A549 (cell line): ENCODE results near the gene CEP112. TPM values are rescaled to one million over a fixed set of nuclear protein-coding genes. Genes with fewer than 3 reads are reported as not detected.

ENCODE experiments used
- ATAC-seq, 2 experiments: fragments of 200-7000 bp in 1 of 2; fragments of >200 bp in 1 of 2; cut with Nextera tagmentation in 1 of 2; cut with Tn5 transposase in 1 of 2; 3 replicates each; pipeline versions ENCODE4 v1.8.0 to v1.9.1; 2018 to 2020; ENCODE audit warnings: mild to moderate bottlenecking in 1 of 2, moderate library complexity in 1 of 2
- CTCF ChIA-PET: fragments of 300-600 bp; sonication (Branson Sonifier 250); formaldehyde crosslinking; extraction: SDS; loops from one replicate; lab custom pipeline; 2021; ENCODE audit warnings: antibody characterized with exemption, inconsistent platforms; lab: Yijun Ruan, JAX
- POLR2A ChIA-PET: fragments of 350-600 bp; formaldehyde crosslinking; extraction: SDS; loops from one replicate; lab custom pipeline; 2021; ENCODE audit warnings: antibody characterized with exemption, inconsistent platforms; lab: Yijun Ruan, JAX
- DNase-seq, 2 experiments: peaks; one replicate each; pipeline versions ENCODE4 v3.0.0 to v3.0.0-alpha.2; 2011 to 2016; ENCODE audit warnings: low read depth in 1 of 2, low spot score in 1 of 2
- FAIRE-seq: peaks from 2 replicates; lab custom pipeline; 2011; peaks lifted over from hg19 to GRCh38; lab: Jason Lieb, UNC
- H3K27ac ChIP-seq, 2 experiments: fragments of >200 bp; sonication (Bioruptor Twin); formaldehyde crosslinking; 3 replicates each; pipeline ENCODE4 v1.5.1; 2016 to 2017
- H3K4me1 ChIP-seq: fragments of >200 bp; sonication (Bioruptor Twin); formaldehyde crosslinking; 3 replicates; pipeline ENCODE4 v1.6.1; 2016
- H3K4me2 ChIP-seq: fragments of >200 bp; sonication (Bioruptor Twin); formaldehyde crosslinking; 3 replicates; pipeline ENCODE4 v1.6.1; 2016
- H3K4me3 ChIP-seq: fragments of >200 bp; sonication (Bioruptor Twin); formaldehyde crosslinking; 3 replicates; pipeline ENCODE4 v1.5.1; 2016
- H3K9me3 ChIP-seq: fragments of >200 bp; sonication (Bioruptor Twin); formaldehyde crosslinking; 3 replicates; pipeline ENCODE4 v1.6.1; 2016
- CBX2 ChIP-seq: fragments of 200-600 bp; sonication (generic); IDR thresholded peaks from 2 replicates; pipeline ENCODE4 v1.6.1; 2016; ENCODE audit warnings: low read depth, mild to moderate bottlenecking, borderline replicate concordance
- EHMT2 ChIP-seq: fragments of 200-600 bp; sonication (generic); IDR thresholded peaks from 2 replicates; pipeline ENCODE4 v1.6.1; 2016; ENCODE audit warnings: antibody characterized with exemption, low read depth, mild to moderate bottlenecking, moderate library complexity
- EP300 ChIP-seq, 2 experiments: fragments of >200 bp; sonication (Bioruptor Twin); formaldehyde crosslinking; IDR thresholded peaks; 2 replicates in 1 of 2; 3 replicates in 1 of 2; pipeline ENCODE4 v1.6.1; 2016 to 2017
- FOSB ChIP-seq: fragments of 250-450 bp; sonication (Bioruptor Pico); IDR thresholded peaks from 2 replicates; pipeline ENCODE4 v1.5.0; 2020; ENCODE audit warnings: mild to moderate bottlenecking, moderate library complexity
- GATA3 ChIP-seq: IDR thresholded peaks from 2 replicates; pipeline ENCODE4 v1.6.1; 2012; ENCODE audit warnings: borderline replicate concordance
- HOXB5 ChIP-seq: fragments of 250-450 bp; sonication (Bioruptor Pico); IDR thresholded peaks from 2 replicates; pipeline ENCODE4 v1.5.0; 2020; ENCODE audit warnings: mild to moderate bottlenecking, moderate library complexity
- JUN ChIP-seq, 2 experiments: fragments of >200 bp; sonication (Bioruptor Twin); formaldehyde crosslinking; IDR thresholded peaks; 2 replicates in 1 of 2; 3 replicates in 1 of 2; pipeline ENCODE4 v1.6.1; 2016 to 2017
- JUNB ChIP-seq: fragments of >200 bp; sonication (Bioruptor Twin); formaldehyde crosslinking; IDR thresholded peaks from 2 replicates; pipeline ENCODE4 v1.6.1; 2016
- PHF8 ChIP-seq: fragments of 200-600 bp; sonication (generic); IDR thresholded peaks from 2 replicates; pipeline ENCODE4 v1.6.1; 2016; ENCODE audit warnings: low read depth, mild to moderate bottlenecking, antibody characterized with exemption, moderate library complexity, borderline replicate concordance
- POLR2A ChIP-seq: IDR thresholded peaks from 2 replicates; pipeline ENCODE4 v1.6.1; 2012; ENCODE audit warnings: mild to moderate bottlenecking, low read length
- POLR2AphosphoS2 ChIP-seq: conservative IDR thresholded peaks from 2 replicates; pipeline ENCODE4 v1.6.1; 2012; ENCODE audit warnings: low read length, improper control_type of control experiment, inconsistent platforms
- RAD21 ChIP-seq, 2 experiments: fragments of >200 bp in 1 of 2; sonication (Bioruptor Twin) in 1 of 2; formaldehyde crosslinking in 1 of 2; IDR thresholded peaks in 1 of 2; conservative IDR thresholded peaks in 1 of 2; 2 replicates in 1 of 2; 3 replicates in 1 of 2; pipeline ENCODE4 v1.6.1; 2012 to 2018; ENCODE audit warnings: inconsistent platforms in 1 of 2
- RCOR1 ChIP-seq: fragments of 150-350 bp; IDR thresholded peaks from 2 replicates; pipeline ENCODE4 v1.6.1; 2014; ENCODE audit warnings: antibody characterized with exemption, low read length, low read depth
- RNF2 ChIP-seq: fragments of 200-600 bp; sonication (generic); IDR thresholded peaks from 2 replicates; pipeline ENCODE4 v1.6.1; 2016; ENCODE audit warnings: low read depth, mild to moderate bottlenecking, antibody characterized with exemption, moderate library complexity, borderline replicate concordance
- SMC3 ChIP-seq: fragments of >200 bp; sonication (Bioruptor Twin); formaldehyde crosslinking; IDR thresholded peaks from 3 replicates; pipeline ENCODE4 v1.6.1; 2018; ENCODE audit warnings: inconsistent platforms
- TP53 ChIP-seq: fragments of 250-450 bp; sonication (Bioruptor Pico); IDR thresholded peaks from 2 replicates; pipeline ENCODE4 v1.5.0; 2021; ENCODE audit warnings: mild to moderate bottlenecking, moderate library complexity
- ZC3H11A ChIP-seq: fragments of 450-650 bp; IDR thresholded peaks from 2 replicates; pipeline ENCODE4 v1.6.1; 2014; ENCODE audit warnings: antibody characterized with exemption, mild to moderate bottlenecking
- ZSCAN20 ChIP-seq: fragments of 250-450 bp; sonication (Bioruptor Pico); IDR thresholded peaks from 2 replicates; pipeline ENCODE4 v1.8.0; 2022; ENCODE audit warnings: mild to moderate bottlenecking, moderate library complexity
- WGBS: methylation state at CpG from one replicate; pipeline ENCODE4 v1.1.6; 2017; ENCODE audit errors: missing lambda C conversion rate; 5-methylcytosine and 5-hydroxymethylcytosine counted together
- polyA plus RNA-seq, 4 experiments: library from polyadenylated mRNA; depleted of rRNA in 3 of 4; stranded (reverse); fragments of >200 nt; fragmentation: RNase III in 1 of 4; extraction: RNeasy Plus Mini Kit Qiagen cat#74134 plus additional on column Dnase treatment in 1 of 4; gene quantifications; 2 replicates in 3 of 4; 3 replicates in 1 of 4; pipeline ENCODE4 v1.2.3, GENCODE V29; 2011 to 2017
- TF ChIP-seq, protein P1 (sequence below): fragments of 200-600 bp; sonication (generic); IDR thresholded peaks from 2 replicates; pipeline ENCODE4 v1.6.1; 2016; ENCODE audit warnings: antibody characterized with exemption, mild to moderate bottlenecking, moderate library complexity
- TF ChIP-seq, protein P2 (sequence below): IDR thresholded peaks from 2 replicates; pipeline ENCODE4 v1.6.1; 2012
- TF ChIP-seq, protein P3 (sequence below): fragments of >200 bp; sonication (Bioruptor Twin); formaldehyde crosslinking; IDR thresholded peaks from 2 replicates; pipeline ENCODE4 v1.6.1; 2016
- TF ChIP-seq, protein P4 (sequence below): IDR thresholded peaks from 2 replicates; pipeline ENCODE4 v1.6.1; 2012; ENCODE audit warnings: low read depth, borderline replicate concordance
- TF ChIP-seq, protein P5 (sequence below): fragments of 150-350 bp; IDR thresholded peaks from 2 replicates; pipeline ENCODE4 v1.6.1; 2014; ENCODE audit warnings: low read depth, mild to moderate bottlenecking, low read length

CEP112 gene
- polyA plus RNA-seq, 2 of the 4 experiments (the other 2 are of a cell fraction), result 9.6 to 15.2 TPM

DNA sequence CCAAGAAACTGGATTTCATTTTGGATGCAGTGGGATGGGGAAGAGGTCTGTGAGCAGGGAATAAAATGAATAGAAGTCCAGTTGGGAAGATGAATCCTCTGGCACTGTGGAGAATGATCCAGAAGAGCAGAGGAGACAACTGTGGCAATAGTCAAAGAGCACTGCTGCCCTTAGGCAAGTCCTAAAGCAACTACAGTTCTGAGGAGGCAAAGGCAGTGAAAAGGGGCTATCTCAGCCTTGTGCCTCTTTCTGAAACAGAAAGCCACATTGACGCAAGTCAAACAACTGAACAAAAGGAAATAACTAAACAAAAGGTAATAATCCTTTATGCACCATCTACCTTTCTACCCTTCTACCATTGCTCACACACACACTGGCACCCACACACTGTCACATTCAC lies 392.5 kb downstream of the CEP112 start:
- POLR2A ChIA-PET, result no interaction called here
- WGBS, result 90% methylated on average over 1 of the region's 1 CpG
- DNase-seq, result no peak
- H3K4me1 ChIP-seq, result no peaks in the 10 kb centered on the region
- no peak overlapping the region for H3K27ac ChIP-seq
- no peak for ATAC-seq
- CTCF ChIA-PET, result no interaction called here
- TF ChIP-seq, protein P1, sequence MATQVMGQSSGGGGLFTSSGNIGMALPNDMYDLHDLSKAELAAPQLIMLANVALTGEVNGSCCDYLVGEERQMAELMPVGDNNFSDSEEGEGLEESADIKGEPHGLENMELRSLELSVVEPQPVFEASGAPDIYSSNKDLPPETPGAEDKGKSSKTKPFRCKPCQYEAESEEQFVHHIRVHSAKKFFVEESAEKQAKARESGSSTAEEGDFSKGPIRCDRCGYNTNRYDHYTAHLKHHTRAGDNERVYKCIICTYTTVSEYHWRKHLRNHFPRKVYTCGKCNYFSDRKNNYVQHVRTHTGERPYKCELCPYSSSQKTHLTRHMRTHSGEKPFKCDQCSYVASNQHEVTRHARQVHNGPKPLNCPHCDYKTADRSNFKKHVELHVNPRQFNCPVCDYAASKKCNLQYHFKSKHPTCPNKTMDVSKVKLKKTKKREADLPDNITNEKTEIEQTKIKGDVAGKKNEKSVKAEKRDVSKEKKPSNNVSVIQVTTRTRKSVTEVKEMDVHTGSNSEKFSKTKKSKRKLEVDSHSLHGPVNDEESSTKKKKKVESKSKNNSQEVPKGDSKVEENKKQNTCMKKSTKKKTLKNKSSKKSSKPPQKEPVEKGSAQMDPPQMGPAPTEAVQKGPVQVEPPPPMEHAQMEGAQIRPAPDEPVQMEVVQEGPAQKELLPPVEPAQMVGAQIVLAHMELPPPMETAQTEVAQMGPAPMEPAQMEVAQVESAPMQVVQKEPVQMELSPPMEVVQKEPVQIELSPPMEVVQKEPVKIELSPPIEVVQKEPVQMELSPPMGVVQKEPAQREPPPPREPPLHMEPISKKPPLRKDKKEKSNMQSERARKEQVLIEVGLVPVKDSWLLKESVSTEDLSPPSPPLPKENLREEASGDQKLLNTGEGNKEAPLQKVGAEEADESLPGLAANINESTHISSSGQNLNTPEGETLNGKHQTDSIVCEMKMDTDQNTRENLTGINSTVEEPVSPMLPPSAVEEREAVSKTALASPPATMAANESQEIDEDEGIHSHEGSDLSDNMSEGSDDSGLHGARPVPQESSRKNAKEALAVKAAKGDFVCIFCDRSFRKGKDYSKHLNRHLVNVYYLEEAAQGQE, result no peak
- TF ChIP-seq, protein P2, sequence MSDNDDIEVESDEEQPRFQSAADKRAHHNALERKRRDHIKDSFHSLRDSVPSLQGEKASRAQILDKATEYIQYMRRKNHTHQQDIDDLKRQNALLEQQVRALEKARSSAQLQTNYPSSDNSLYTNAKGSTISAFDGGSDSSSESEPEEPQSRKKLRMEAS, result no peak
- TF ChIP-seq GATA3, result no peak
- TF ChIP-seq, protein P3, sequence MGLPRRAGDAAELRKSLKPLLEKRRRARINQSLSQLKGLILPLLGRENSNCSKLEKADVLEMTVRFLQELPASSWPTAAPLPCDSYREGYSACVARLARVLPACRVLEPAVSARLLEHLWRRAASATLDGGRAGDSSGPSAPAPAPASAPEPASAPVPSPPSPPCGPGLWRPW, result no peak
- no peak for TF ChIP-seq PHF8
- no peak for TF ChIP-seq RCOR1
- TF ChIP-seq, protein P4, sequence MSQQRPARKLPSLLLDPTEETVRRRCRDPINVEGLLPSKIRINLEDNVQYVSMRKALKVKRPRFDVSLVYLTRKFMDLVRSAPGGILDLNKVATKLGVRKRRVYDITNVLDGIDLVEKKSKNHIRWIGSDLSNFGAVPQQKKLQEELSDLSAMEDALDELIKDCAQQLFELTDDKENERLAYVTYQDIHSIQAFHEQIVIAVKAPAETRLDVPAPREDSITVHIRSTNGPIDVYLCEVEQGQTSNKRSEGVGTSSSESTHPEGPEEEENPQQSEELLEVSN, result no peak
- TF ChIP-seq SMC3, result no peak
- no peak for TF ChIP-seq RNF2
- H3K4me3 ChIP-seq, result no peak overlapping the region
- H3K4me2 ChIP-seq, result no peak overlapping the region
- peaks cover 31% of the 10 kb centered on the region for H3K9me3 ChIP-seq
- no peak for FAIRE-seq

DNA sequence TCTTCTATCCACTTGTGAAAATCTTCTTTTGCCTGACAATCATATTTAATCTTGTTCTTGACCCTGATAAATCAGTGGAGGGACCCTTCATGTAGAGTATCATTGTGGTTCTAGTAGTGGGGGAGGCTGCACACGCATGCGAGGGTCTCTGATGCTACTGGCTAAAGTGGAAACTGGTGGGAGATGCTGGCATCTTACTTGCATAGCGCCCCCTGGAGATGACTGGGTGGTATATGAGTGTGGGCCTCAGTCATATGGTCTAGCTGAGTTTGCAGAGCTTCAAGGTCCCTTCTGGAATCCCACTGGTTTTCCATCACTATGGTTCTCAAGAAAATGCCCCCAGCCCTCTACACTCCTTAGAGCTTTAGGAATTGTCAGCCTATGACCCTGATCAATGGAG lies 394.1 kb downstream of the CEP112 start:
- Histone ChIP-seq H3K4me1 (no peaks in the 10 kb centered on the region), H3K9me3 (peaks cover 27% of the 10 kb centered on the region), H3K27ac (no peak overlapping the region), H3K4me3 (no peak overlapping the region), H3K4me2 (no peak overlapping the region)
- FAIRE-seq (no peak), DNase-seq (peak in 1 of 2 experiments; percentile 26), ATAC-seq (peak; percentile 30 to 40; a peak in 3 of 6 replicates)
- TF ChIP-seq POLR2AphosphoS2, result no peak
- TF ChIP-seq CBX2, result no peak
- TF ChIP-seq EP300 (IDR thresholded peaks at IDR 0.05), result no peak
- TF ChIP-seq FOSB (CRISPR knock-in tag), result no peak
- no peak; a peak in 1 of 5 replicates for TF ChIP-seq RAD21 (conservative IDR thresholded peaks at IDR 0.05 in 1 of 2, IDR thresholded peaks at IDR 0.05 in 1 of 2)
- no peak for TF ChIP-seq JUN (IDR thresholded peaks at IDR 0.05)
- no peak for TF ChIP-seq ZC3H11A
- TF ChIP-seq HOXB5 (CRISPR knock-in tag), result no peak
- no peak for TF ChIP-seq TP53
- TF ChIP-seq EHMT2, result no peak
- TF ChIP-seq POLR2A, result no peak
- no peak for TF ChIP-seq JUNB
- no peak for TF ChIP-seq RCOR1
- TF ChIP-seq, protein P5, sequence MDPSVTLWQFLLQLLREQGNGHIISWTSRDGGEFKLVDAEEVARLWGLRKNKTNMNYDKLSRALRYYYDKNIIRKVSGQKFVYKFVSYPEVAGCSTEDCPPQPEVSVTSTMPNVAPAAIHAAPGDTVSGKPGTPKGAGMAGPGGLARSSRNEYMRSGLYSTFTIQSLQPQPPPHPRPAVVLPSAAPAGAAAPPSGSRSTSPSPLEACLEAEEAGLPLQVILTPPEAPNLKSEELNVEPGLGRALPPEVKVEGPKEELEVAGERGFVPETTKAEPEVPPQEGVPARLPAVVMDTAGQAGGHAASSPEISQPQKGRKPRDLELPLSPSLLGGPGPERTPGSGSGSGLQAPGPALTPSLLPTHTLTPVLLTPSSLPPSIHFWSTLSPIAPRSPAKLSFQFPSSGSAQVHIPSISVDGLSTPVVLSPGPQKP, result no peak
- TF ChIP-seq ZSCAN20, result no peak
- ChIA-PET POLR2A (no interaction called here), CTCF (interaction anchor here (1.1 to 1.9 kb wide), 2 partner anchors 128 to 504 kb away, joined by 3 to 10 read pairs; no protein-coding TSS in a partner anchor)
- 69% methylated on average over 3 of the region's 3 CpGs for WGBS
